Heart right ventricle (tissue), 16 donors: ENCODE measurements around the gene TATDN2. TPM values are rescaled to one million over a fixed set of nuclear protein-coding genes. Genes with fewer than 3 reads are reported as not detected.
"Not testable (repeated sequence)": the region's sequence is repeated elsewhere in the genome, so short reads cannot be mapped to it uniquely, and the experiment has no call there.

ENCODE experiments used
- ATAC-seq, 8 donors: fragments of 200-7000 bp; cut with Tn5 transposase; one replicate each; pipeline ENCODE4 v1.9.1; 2020; ENCODE audit warnings: mild to moderate bottlenecking in 8 of 8, moderate library complexity in 8 of 8, moderate number of reproducible peaks in 1 of 8
- DNase-seq, 2 donors: peaks; one replicate each; pipeline ENCODE4 v3.0.0-alpha.2; 2020
- H3K27ac ChIP-seq, 10 donors: fragments of 200-600 bp; sonication (generic) in 2 of 10; one replicate each; pipeline versions ENCODE4 v1.5.0 to v1.8.0; 2020 to 2022; ENCODE audit warnings: mild to moderate bottlenecking in 3 of 10
- H3K27me3 ChIP-seq, 7 donors: fragments of 200-600 bp; one replicate each; pipeline ENCODE4 v1.8.0; 2021 to 2022; ENCODE audit warnings: mild to moderate bottlenecking in 2 of 7
- H3K36me3 ChIP-seq, 9 donors: fragments of 200-600 bp; sonication (generic) in 1 of 9; one replicate each; pipeline versions ENCODE4 v1.5.0 to v1.8.0; 2020 to 2022; ENCODE audit warnings: mild to moderate bottlenecking in 2 of 9
- H3K4me1 ChIP-seq, 9 donors: fragments of 200-600 bp; sonication (generic) in 1 of 9; one replicate each; pipeline versions ENCODE4 v1.5.0 to v1.8.0; 2020 to 2022; ENCODE audit warnings: mild to moderate bottlenecking in 4 of 9
- H3K4me3 ChIP-seq, 10 donors: fragments of 200-600 bp; sonication (generic) in 2 of 10; one replicate each; pipeline versions ENCODE4 v1.5.0 to v1.8.0; 2020 to 2022; ENCODE audit warnings: mild to moderate bottlenecking in 7 of 10, moderate library complexity in 2 of 10
- H3K9me3 ChIP-seq, 11 donors: fragments of 200-600 bp in 10 of 11; sonication (generic) in 2 of 11; one replicate each; pipeline versions ENCODE4 v1.5.0 to v1.8.0; 2013 to 2022; ENCODE audit warnings: mild to moderate bottlenecking in 2 of 11, control low read depth in 1 of 11, moderate library complexity in 1 of 11
- CTCF ChIP-seq, 9 donors: fragments of 200-600 bp; sonication (generic) in 2 of 9; IDR thresholded peaks; one replicate each; pipeline versions ENCODE4 v1.5.0 to v1.8.0; 2021 to 2022; ENCODE audit warnings: antibody characterized with exemption in 9 of 9, mild to moderate bottlenecking in 5 of 9, moderate library complexity in 1 of 9
- WGBS, 2 donors: extraction: QIAGEN DNeasy Blood & Tissue Kit; methylation state at CpG; one replicate each; pipeline ENCODE4 v1.1.7; 2013; ENCODE audit warnings: inconsistent platforms in 1 of 2; 5-methylcytosine and 5-hydroxymethylcytosine counted together
- intact Hi-C, 10 donors: fragments of 100-400 bp; cut with DNase I; formaldehyde crosslinking; loops; one replicate each; pipeline versions ENCODE4 v1.11.1 to v1.14.2; 2022
- polyA plus RNA-seq, 2 donors: library from polyadenylated mRNA; stranded (reverse); fragments of 200-250 nt; gene quantifications; one replicate each; pipeline ENCODE4 v1.2.3, GENCODE V29; 2013
- total RNA-seq, 10 donors: library from RNA; stranded (reverse); fragmentation: NEBNext Ultra II Directional in 3 of 10; extraction: Animal tissue kit (Norgen Biotek cat#: 25700) in 3 of 10; gene quantifications; one replicate each; pipeline versions ENCODE4 v1.2.1 to v1.2.4, GENCODE V29; 2021 to 2023
- donor health status: Arrhythmogenic right ventricular cardiomyopathy.
- donor health status: ischemic (EF 13 %, LVEDD 7.1; RV severe dilation, severe dysfunction).
- donor health status: healthy with polysubstance abuse.
- donor health status: DM: no; HTN: yes; CAD: no.
- donor health status: DM: no; HTN: no; CAD: no.
- donor health status: ischemic (EF 25% LVEDD 6.9; RV normal size, moderate dysfunction).
- donor health status: ischemic (EF 25% LVEDD 5.7; RV mildly dilated, moderate dysfunction).
- donor health status: healthy.
- donor health status: DM: yes; HTN: yes; CAD: no.
- donor health status: Ischemic cardiomyopathy.
- donor health status: ischemic (EF 35%, LVEDD 5.7; RV mildly dilated, moderate dysfunction).
- donor health status: nonischemic (EF 11% LVEDD 7.7; RV severe dilation, severe dysfunction).
- donor health status: DM: yes; HTN: yes; CAD: no.
- donor health status: PGD.
- donor health status: ischemic (EF 29% LVEDD 5.4; RV normal size, mild dysfunction).
- donor health status: nonischemic (EF 23%, LVEDD 6.1; RV moderate dilation, normal function).

TATDN2 gene
- total and polyA plus RNA-seq, 12 donors = 9.6 to 19.6 (median 17.5) TPM

- H3K27ac ChIP-seq = no peak overlapping the region
- DNase-seq = no peak
- no peaks in the 10 kb centered on the region for H3K27me3 ChIP-seq
- WGBS, 2 donors = 97 to 98% methylated on average over 2 of the region's 2 CpGs
- peaks cover 0 to 43% (median 24%) of the 10 kb centered on the region in 9 donors for H3K4me1 ChIP-seq
- no peaks in the 10 kb centered on the region for H3K9me3 ChIP-seq
- no peak for ATAC-seq
- intact Hi-C loops = no loop called here
- no peak for TF ChIP-seq CTCF (IDR thresholded peaks at IDR 0.05)
- H3K4me3 ChIP-seq = no peak overlapping the region
- peaks cover 0 to 94% (median 9%) of the 10 kb centered on the region in 9 donors for H3K36me3 ChIP-seq
Observed at GRCh38 chr3:10265833-10266232, 17.6 kb downstream of the TATDN2 start.

GRCh38 chr3:10266936-10267335 is 18.7 kb downstream of the TATDN2 start:
- not testable (repeated sequence) for H3K4me3 ChIP-seq
- WGBS, 2 donors = 80 to 91% methylated on average over 7 of the region's 7 CpGs

GRCh38 chr3:10268116-10268515 is 19.9 kb downstream of the TATDN2 start:
- ATAC-seq (no peak), DNase-seq (no peak)
- Histone ChIP-seq H3K4me1 (peaks cover 0 to 50% (median 19%) of the 10 kb centered on the region in 9 donors), H3K36me3 (peaks cover 0 to 94% (median 23%) of the 10 kb centered on the region in 9 donors), H3K4me3 (no peak overlapping the region), H3K9me3 (no peaks in the 10 kb centered on the region), H3K27me3 (no peaks in the 10 kb centered on the region), H3K27ac (no peak overlapping the region)
- intact Hi-C loops = no loop called here
- TF ChIP-seq CTCF (IDR thresholded peaks at IDR 0.05) = no peak

More at GRCh38 chr3:10266936-10267335, 18.7 kb downstream of the TATDN2 start:
- Histone ChIP-seq H3K36me3 (peaks cover 0 to 94% (median 13%) of the 10 kb centered on the region in 9 donors), H3K4me1 (peaks cover 0 to 43% (median 18%) of the 10 kb centered on the region in 9 donors)
- H3K27me3 ChIP-seq, ATAC-seq, DNase-seq, H3K9me3 ChIP-seq, intact Hi-C loops, H3K27ac ChIP-seq: not testable (repeated sequence)

GRCh38 chr3:10268930-10269329 is 20.7 kb downstream of the TATDN2 start:
- H3K27me3 ChIP-seq = no peaks in the 10 kb centered on the region
- peaks cover 3 to 50% (median 22%) of the 10 kb centered on the region in 9 donors for H3K4me1 ChIP-seq
- ATAC-seq = peak in 1 of 8 donors; percentile 16
- WGBS, 2 donors = 70 to 80% methylated on average over 5 of the region's 5 CpGs
- intact Hi-C loops = no loop called here
- no peak for DNase-seq
- no peak overlapping the region for H3K4me3 ChIP-seq
- no peak overlapping the region for H3K27ac ChIP-seq
- TF ChIP-seq CTCF (IDR thresholded peaks at IDR 0.05) = no peak
- H3K36me3 ChIP-seq = peaks cover 0 to 94% (median 27%) of the 10 kb centered on the region in 9 donors
- H3K9me3 ChIP-seq = no peaks in the 10 kb centered on the region

GRCh38 chr3:10269443-10269842 is 21.2 kb downstream of the TATDN2 start:
- H3K36me3 ChIP-seq = peaks cover 0 to 92% (median 27%) of the 10 kb centered on the region in 9 donors
- H3K4me1 ChIP-seq = peaks cover 4 to 50% (median 23%) of the 10 kb centered on the region in 9 donors
- intact Hi-C loops = no loop called here
- H3K9me3 ChIP-seq = no peaks in the 10 kb centered on the region
- ATAC-seq (no peak), DNase-seq (no peak)
- no peaks in the 10 kb centered on the region for H3K27me3 ChIP-seq
- H3K4me3 ChIP-seq = no peak overlapping the region
- TF ChIP-seq CTCF (IDR thresholded peaks at IDR 0.05) = no peak
- no peak overlapping the region for H3K27ac ChIP-seq
- WGBS, 2 donors = 98 to 99% methylated on average over 5 of the region's 5 CpGs

- H3K27ac ChIP-seq, H3K4me3 ChIP-seq, intact Hi-C loops, ATAC-seq, DNase-seq, H3K27me3 ChIP-seq, H3K9me3 ChIP-seq: not testable (repeated sequence)
- H3K4me1 ChIP-seq = peaks cover 6 to 46% (median 22%) of the 10 kb centered on the region in 9 donors
- WGBS, 2 donors = 96 to 98% methylated on average over 11 of the region's 11 CpGs
- H3K36me3 ChIP-seq = peaks cover 0 to 97% (median 31%) of the 10 kb centered on the region in 9 donors
Observed at GRCh38 chr3:10272476-10272875, 24.2 kb downstream of the TATDN2 start.
